Parathyroid adenoma (tissue), 2 donors: Measurements from ENCODE around the gene RBM33.

Experiments used
- H2AFZ ChIP-seq: fragments of 300-600 bp; sonication (generic); one replicate; pipeline ENCODE4 v1.7.0; 2017; ENCODE audit warnings: antibody characterized with exemption, mild to moderate bottlenecking
- H3K27ac ChIP-seq: fragments of 300-600 bp; sonication (generic); one replicate; pipeline ENCODE4 v1.7.0; 2017
- H3K27me3 ChIP-seq: fragments of 300-600 bp; sonication (generic); one replicate; pipeline ENCODE4 v1.7.0; 2017; ENCODE audit warnings: low read length; ENCODE audit not compliant: control insufficient read depth, insufficient read depth
- H3K36me3 ChIP-seq: fragments of 300-600 bp; sonication (generic); one replicate; pipeline ENCODE4 v1.7.0; 2017; ENCODE audit warnings: low read length; ENCODE audit not compliant: control insufficient read depth, insufficient read depth
- H3K4me1 ChIP-seq: fragments of 300-600 bp; sonication (generic); one replicate; pipeline ENCODE4 v1.7.0; 2017; ENCODE audit warnings: control low read depth
- H3K4me2 ChIP-seq: fragments of 300-600 bp; sonication (generic); one replicate; pipeline ENCODE4 v1.7.0; 2017; ENCODE audit warnings: low read length
- H3K4me3 ChIP-seq: fragments of 300-600 bp; sonication (generic); one replicate; pipeline ENCODE4 v1.7.0; 2017; ENCODE audit warnings: low read depth, low read length
- H3K79me2 ChIP-seq: fragments of 300-600 bp; sonication (generic); one replicate; pipeline ENCODE4 v1.7.0; 2017; ENCODE audit warnings: control low read depth
- H3K9ac ChIP-seq: fragments of 300-600 bp; sonication (generic); one replicate; pipeline ENCODE4 v1.7.0; 2017; ENCODE audit warnings: mild to moderate bottlenecking
- H3K9me3 ChIP-seq: fragments of 300-600 bp; sonication (generic); one replicate; pipeline ENCODE4 v1.7.0; 2017; ENCODE audit warnings: low read length; ENCODE audit not compliant: control insufficient read depth
- TF ChIP-seq, protein P1 (sequence below): fragments of 300-600 bp; sonication (generic); IDR thresholded peaks from one replicate; pipeline ENCODE4 v1.7.0; 2017; ENCODE audit warnings: antibody characterized with exemption, mild to moderate bottlenecking
- donor health status: primary hyperparathyroidism.

Gene RBM33

DNA sequence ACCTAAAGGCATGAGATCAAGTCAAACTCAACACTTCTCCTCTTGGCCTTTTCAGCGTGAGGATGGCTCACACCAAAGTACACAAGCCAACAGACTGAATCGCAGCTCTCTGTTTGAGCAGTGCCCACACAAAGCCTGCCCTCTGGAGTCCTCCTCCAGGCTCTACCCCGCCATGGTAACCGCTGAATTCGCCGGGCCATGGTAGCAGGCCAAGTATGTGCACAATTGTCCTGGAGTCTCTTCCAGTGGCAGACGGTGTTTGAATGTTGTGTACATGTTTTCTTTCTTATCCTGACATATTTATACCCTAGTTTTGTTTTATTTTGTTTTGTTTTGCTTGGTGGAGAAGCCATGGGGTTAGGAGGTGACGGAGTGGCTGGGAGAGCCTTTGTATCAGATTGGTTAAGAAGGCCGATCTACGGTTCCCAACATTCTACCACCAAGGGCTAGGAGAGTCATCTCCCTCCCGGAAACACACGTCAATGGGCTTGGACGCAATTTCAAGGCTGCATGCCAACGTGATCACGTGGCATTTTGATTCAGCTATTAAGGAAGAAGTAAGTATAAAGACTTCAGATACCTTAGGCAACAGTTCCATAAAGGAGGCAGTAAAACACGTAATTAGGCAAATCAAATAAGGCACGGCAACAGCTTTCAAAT lies 179.9 kb downstream of the RBM33 start:
- Histone ChIP-seq H3K4me1 (no peaks in the 10 kb centered on the region), H3K4me2 (no peak overlapping the region), H3K4me3 (no peak overlapping the region), H3K9ac (no peak overlapping the region), H3K27me3 (no peaks in the 10 kb centered on the region), H3K9me3 (no peaks in the 10 kb centered on the region), H2AFZ (no peak overlapping the region), H3K36me3 (no peaks in the 10 kb centered on the region), H3K79me2 (no peaks in the 10 kb centered on the region), H3K27ac (no peak overlapping the region)
- TF ChIP-seq, protein P1, sequence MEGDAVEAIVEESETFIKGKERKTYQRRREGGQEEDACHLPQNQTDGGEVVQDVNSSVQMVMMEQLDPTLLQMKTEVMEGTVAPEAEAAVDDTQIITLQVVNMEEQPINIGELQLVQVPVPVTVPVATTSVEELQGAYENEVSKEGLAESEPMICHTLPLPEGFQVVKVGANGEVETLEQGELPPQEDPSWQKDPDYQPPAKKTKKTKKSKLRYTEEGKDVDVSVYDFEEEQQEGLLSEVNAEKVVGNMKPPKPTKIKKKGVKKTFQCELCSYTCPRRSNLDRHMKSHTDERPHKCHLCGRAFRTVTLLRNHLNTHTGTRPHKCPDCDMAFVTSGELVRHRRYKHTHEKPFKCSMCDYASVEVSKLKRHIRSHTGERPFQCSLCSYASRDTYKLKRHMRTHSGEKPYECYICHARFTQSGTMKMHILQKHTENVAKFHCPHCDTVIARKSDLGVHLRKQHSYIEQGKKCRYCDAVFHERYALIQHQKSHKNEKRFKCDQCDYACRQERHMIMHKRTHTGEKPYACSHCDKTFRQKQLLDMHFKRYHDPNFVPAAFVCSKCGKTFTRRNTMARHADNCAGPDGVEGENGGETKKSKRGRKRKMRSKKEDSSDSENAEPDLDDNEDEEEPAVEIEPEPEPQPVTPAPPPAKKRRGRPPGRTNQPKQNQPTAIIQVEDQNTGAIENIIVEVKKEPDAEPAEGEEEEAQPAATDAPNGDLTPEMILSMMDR = no peak

DNA sequence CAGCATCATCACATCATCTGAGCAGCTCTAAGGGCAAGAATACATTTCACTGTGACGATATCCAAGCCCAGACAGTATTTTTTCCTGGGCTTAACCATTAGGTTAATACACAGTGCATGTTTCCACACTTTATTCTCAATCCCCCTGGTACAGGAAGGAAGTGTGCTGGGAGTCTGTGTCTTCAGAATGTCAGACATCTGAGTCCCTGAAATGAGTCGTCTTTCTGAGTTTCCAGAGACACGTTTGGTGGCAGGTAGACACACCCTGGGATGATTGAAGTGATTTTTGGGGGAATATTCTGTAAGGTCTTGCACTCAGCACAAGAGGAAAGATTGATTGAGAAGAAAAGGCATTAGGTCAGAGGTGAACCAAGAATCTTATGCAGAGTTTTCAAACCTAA lies 180.9 kb downstream of the RBM33 start:
- Histone ChIP-seq H3K4me2 (no peak overlapping the region), H3K36me3 (no peaks in the 10 kb centered on the region), H3K4me1 (no peaks in the 10 kb centered on the region), H3K79me2 (no peaks in the 10 kb centered on the region), H3K4me3 (no peak overlapping the region), H3K27me3 (no peaks in the 10 kb centered on the region), H3K27ac (no peak overlapping the region), H3K9ac (no peak overlapping the region), H3K9me3 (no peaks in the 10 kb centered on the region), H2AFZ (no peak overlapping the region)
- TF ChIP-seq, protein P1 = no peak

DNA sequence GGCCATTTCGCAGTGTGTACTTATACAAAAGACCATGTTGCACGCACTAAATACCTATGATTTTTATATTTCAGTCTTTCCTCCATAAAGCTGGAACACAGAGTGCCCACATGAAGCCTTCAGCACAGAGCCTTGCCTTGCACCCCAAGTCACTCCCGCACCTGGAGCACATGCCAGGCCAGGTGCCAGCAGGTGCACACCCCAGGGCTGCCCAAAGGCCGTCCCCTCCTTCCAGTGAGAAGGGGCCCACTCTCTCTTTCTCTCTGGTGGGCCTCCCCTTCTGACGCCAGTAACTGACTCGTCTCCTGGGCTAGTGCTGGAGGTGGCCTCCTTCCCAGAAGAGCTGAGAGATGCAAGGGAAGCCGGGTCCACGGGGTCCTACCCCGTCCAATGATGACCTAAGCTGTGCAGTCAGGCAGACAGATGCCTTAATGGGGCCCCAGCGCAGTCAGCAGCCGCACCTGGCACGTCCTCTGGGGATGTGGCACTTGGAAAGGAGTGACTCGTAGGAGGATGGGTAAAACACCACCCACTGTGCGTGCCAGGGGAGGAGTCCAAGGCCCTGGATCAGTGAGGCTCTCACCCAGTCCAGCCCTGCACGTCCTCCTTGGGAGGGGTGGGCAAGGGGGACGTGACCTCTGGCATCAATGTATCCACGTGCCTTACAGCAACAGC lies 185.5 kb downstream of the RBM33 start:
- Histone ChIP-seq H3K4me2 (no peak overlapping the region), H3K27ac (no peak overlapping the region), H3K27me3 (no peaks in the 10 kb centered on the region), H3K9ac (no peak overlapping the region), H3K4me1 (no peaks in the 10 kb centered on the region), H3K79me2 (no peaks in the 10 kb centered on the region), H3K9me3 (no peaks in the 10 kb centered on the region), H3K4me3 (no peak overlapping the region), H3K36me3 (no peaks in the 10 kb centered on the region), H2AFZ (no peak overlapping the region)
- TF ChIP-seq, protein P1 = no peak
